Mucosa of descending colon (tissue), 3 donors: Measurements from ENCODE around the gene CD14. TPM values are rescaled to one million over a fixed set of nuclear protein-coding genes. Genes with fewer than 3 reads are reported as not detected.
A peak's percentile ranks its signal among the peaks of the same experiment; 100 is the strongest.
"Not testable (repeated sequence)": the region's sequence is repeated elsewhere in the genome, so short reads cannot be mapped to it uniquely, and the experiment has no call there.

ENCODE experiments used
- ATAC-seq: fragments of 200-7000 bp; cut with Tn5 transposase; one replicate; pipeline ENCODE4 v1.9.1; 2020; ENCODE audit warnings: mild to moderate bottlenecking, moderate library complexity
- DNase-seq, 3 donors: peaks; one replicate each; pipeline ENCODE4 v3.0.0-alpha.2; 2020
- H3K36me3 ChIP-seq: fragments of 200-600 bp; one replicate; pipeline ENCODE4 v1.8.0; 2021; ENCODE audit warnings: low read depth, mild to moderate bottlenecking
- H3K4me1 ChIP-seq: fragments of 200-600 bp; one replicate; pipeline ENCODE4 v1.8.0; 2021; ENCODE audit warnings: low read depth, mild to moderate bottlenecking
- H3K4me3 ChIP-seq: fragments of 200-600 bp; one replicate; pipeline ENCODE4 v1.8.0; 2021; ENCODE audit warnings: mild to moderate bottlenecking
- H3K9me3 ChIP-seq: fragments of 200-600 bp; one replicate; pipeline ENCODE4 v1.8.0; 2021; ENCODE audit warnings: mild to moderate bottlenecking
- CTCF ChIP-seq: fragments of 200-600 bp; IDR thresholded peaks from one replicate; pipeline ENCODE4 v1.8.0; 2022; ENCODE audit warnings: antibody characterized with exemption, mild to moderate bottlenecking
- intact Hi-C, 2 donors: fragments of 100-400 bp; cut with DNase I in 1 of 2; cut with micrococcal nuclease in 1 of 2; formaldehyde crosslinking; loops; one replicate each; pipeline versions ENCODE4 v1.11.0 to v1.11.1; 2022; cut with DNase I, micrococcal nuclease
- total RNA-seq, 3 donors: library from RNA; stranded (reverse); fragmentation: NEBNext Ultra II Directional in 2 of 3; extraction: Animal tissue kit (Norgen Biotek cat#: 25700) in 2 of 3; gene quantifications; one replicate each; pipeline versions ENCODE4 v1.2.1 to v1.2.4, GENCODE V29; 2021 to 2023
- donor health status: DM: no; HTN: no; CAD: no; lungs with moderate emphysema.
- donor health status: DM: no; HTN: no; CAD: no.
- donor health status: DM: no; HTN: yes; CAD: no.

Gene CD14
- total RNA-seq, 3 donors from 2014 or later: 35.8 to 92.8 (median 90.9) TPM

DNA sequence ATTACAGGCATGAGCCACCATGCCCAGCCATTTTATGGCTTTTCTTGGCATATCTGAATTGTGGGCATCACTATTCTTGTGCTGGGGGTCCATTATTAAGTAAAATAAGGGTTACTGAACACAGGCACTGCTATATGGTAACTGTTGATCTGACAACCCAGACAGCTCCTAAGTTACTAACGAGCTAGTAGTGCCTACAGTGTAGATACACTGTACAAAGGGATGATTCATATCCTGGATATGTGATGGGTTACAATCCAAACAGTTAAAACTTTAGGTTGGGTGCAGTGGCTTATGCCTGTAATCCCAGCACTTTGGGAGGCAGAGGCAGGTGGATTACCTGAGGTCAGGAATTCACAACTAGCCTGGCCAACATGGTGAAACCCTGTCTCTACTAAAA lies 4.3 kb downstream of the CD14 start:
- intact Hi-C loops: no loop called here
- peaks cover 4% of the 10 kb centered on the region for H3K9me3 ChIP-seq
- no peak for DNase-seq
- H3K4me1 ChIP-seq: peaks cover 12% of the 10 kb centered on the region
- H3K36me3 ChIP-seq: no peaks in the 10 kb centered on the region
- H3K4me3 ChIP-seq: no peak overlapping the region
- no peak for TF ChIP-seq CTCF
- no peak for ATAC-seq

- no peak for TF ChIP-seq CTCF
- ATAC-seq (no peak), DNase-seq (no peak)
- H3K36me3 ChIP-seq: no peaks in the 10 kb centered on the region
- H3K9me3 ChIP-seq: peaks cover 4% of the 10 kb centered on the region
- intact Hi-C loops: no loop called here
- H3K4me1 ChIP-seq: peaks cover 8% of the 10 kb centered on the region
- no peak overlapping the region for H3K4me3 ChIP-seq
Observed at GRCh38 chr5:140627972-140628371, 5.0 kb downstream of the CD14 start.

- H3K4me3 ChIP-seq, ATAC-seq, DNase-seq, intact Hi-C loops, H3K9me3 ChIP-seq, H3K4me1 ChIP-seq, H3K36me3 ChIP-seq: not testable (repeated sequence)
Observed at GRCh38 chr5:140624886-140625285, 8.1 kb downstream of the CD14 start.

GRCh38 chr5:140623061-140623460 lies 9.9 kb downstream of the CD14 start:
- H3K4me1 ChIP-seq, H3K36me3 ChIP-seq, intact Hi-C loops, DNase-seq, H3K4me3 ChIP-seq, ATAC-seq, H3K9me3 ChIP-seq: not testable (repeated sequence)

- Histone ChIP-seq H3K36me3 (no peaks in the 10 kb centered on the region), H3K4me3 (no peak overlapping the region), H3K9me3 (no peaks in the 10 kb centered on the region), H3K4me1 (no peaks in the 10 kb centered on the region)
- DNase-seq (no peak), ATAC-seq (no peak)
- intact Hi-C loops: no loop called here
- TF ChIP-seq CTCF: no peak
Observed at GRCh38 chr5:140622301-140622700, 10.7 kb downstream of the CD14 start.

- no peaks in the 10 kb centered on the region for H3K9me3 ChIP-seq
- intact Hi-C loops: no loop called here
- H3K36me3 ChIP-seq: no peaks in the 10 kb centered on the region
- peak; percentile 7 for ATAC-seq
- H3K4me1 ChIP-seq: no peaks in the 10 kb centered on the region
- no peak overlapping the region for H3K4me3 ChIP-seq
- DNase-seq: no peak
- no peak for TF ChIP-seq CTCF
Observed at GRCh38 chr5:140611020-140611521, 21.9 kb downstream of the CD14 start.

- Histone ChIP-seq H3K36me3 (no peaks in the 10 kb centered on the region), H3K9me3 (no peaks in the 10 kb centered on the region), H3K4me3 (no peak overlapping the region), H3K4me1 (no peaks in the 10 kb centered on the region)
- ATAC-seq: peak; percentile 95
- TF ChIP-seq CTCF: no peak
- intact Hi-C loops: no loop called here
- peak; percentile 69 to 80 (median 79) for DNase-seq
Observed at GRCh38 chr5:140609126-140609525, 23.8 kb downstream of the CD14 start.
